GM19239 (cell line): ENCODE measurements around the gene OVOL1.
A peak's percentile ranks its signal among the peaks of the same experiment; 100 is the strongest.

Source experiments
- DNase-seq: peaks from one replicate; pipeline ENCODE4 v3.0.0; 2011; ENCODE audit warnings: low spot score; ENCODE audit not compliant: insufficient read length
- FAIRE-seq: peaks from 2 replicates; lab custom pipeline; 2011; peaks lifted over from hg19 to GRCh38; lab: Jason Lieb, UNC

The OVOL1 gene

DNA sequence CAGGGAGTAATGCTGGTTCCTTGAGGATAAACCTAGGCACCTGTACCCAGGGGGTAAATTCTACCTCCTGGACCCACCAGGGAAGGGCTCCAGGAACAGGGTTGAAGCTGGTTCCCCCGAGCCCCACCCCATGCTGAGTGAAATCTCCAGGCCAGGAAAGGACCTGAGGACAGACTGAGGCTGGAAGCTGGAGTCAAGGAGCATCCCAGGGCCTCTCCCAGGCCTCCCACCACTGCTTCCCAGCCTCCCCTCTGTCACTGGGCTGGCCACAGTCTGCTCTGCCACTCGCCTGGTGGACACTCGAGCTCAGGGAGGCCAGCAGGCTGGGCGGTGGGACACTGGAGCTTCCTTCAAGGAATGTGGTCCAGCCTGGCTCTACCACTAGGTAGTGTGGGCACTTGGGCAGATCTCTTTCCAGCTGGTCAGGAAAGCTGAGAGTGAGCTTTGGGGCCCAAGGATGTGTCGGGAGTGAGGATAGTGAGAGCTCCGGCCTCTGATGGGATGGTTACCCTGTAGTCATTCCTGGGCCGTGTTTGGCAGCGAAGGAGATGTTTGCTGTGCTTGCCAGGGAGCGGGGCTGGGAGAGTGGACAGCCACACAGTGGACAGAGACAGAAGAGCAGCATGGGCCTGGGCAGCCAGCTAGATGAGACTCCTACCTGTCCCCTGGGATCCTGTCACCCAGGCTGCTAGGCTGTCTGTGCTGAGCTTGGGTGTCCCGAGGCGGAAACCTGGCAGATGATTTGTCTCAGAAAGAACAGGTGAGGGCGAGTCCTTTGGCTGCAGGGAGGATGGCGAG, 3.4 kb downstream of the OVOL1 start:
- FAIRE-seq, result no peak
- no peak for DNase-seq

DNA sequence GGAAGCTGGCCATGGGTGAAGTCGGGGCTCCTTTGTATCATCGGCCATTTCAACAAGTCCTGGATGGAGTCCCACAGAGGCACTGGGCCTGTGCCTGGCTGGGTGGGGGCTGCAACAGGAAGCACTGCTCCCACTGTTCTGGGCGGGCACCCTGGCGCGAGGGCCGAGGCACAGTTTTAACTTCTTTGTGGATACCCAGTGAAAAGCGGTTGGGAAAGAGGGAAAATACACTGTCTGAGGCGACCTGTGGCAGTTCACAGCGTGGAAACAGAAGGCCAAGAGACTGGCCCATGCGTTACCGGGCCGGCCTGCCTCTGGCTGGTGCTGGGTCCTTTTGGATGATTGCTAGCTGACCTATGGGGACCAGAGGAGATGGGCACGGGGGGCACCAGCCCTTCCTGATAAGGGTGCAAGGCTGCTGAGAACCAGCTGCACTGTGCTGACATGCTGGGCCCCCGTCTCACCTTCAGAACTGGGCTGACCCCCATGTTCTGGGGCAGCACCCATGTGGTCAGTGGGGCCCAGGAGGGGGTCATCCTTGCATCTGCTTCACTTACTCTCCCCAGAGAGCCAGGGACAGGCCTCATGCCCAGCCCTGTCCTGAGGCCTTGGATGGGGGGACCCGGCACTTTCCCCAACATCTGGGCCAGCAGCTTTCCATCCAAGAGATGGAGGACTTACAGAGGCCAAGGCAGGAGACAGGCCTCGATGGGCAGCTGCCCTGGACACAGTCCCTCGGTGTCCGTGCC, 4.2 kb downstream of the OVOL1 start:
- no peak for DNase-seq
- FAIRE-seq, result no peak

DNA sequence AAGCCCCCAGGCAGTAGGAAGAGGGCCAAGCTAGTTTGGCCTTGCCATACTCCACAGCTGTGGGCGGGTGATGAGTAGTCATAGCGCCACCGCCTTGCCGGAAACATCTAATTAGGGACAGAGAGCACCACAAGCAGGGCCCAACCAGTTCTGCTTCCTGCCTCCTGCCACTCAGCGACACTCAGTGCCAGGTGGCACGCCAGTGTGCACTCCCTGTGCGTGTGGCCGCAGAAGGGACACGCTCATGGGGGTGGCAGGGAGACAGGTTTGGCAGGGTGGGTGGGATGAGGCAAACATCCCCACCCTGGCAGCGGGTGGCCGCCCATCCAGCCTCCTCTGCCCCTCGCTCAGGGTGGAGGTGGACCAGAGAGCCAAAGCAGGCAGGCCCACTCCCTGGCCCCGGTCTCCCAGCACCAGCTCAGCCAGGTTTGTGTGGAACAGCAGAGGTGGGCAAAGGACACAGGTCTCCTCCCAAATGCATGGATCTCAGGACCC, 4.9 kb downstream of the OVOL1 start:
- FAIRE-seq, result peak; percentile 93

DNA sequence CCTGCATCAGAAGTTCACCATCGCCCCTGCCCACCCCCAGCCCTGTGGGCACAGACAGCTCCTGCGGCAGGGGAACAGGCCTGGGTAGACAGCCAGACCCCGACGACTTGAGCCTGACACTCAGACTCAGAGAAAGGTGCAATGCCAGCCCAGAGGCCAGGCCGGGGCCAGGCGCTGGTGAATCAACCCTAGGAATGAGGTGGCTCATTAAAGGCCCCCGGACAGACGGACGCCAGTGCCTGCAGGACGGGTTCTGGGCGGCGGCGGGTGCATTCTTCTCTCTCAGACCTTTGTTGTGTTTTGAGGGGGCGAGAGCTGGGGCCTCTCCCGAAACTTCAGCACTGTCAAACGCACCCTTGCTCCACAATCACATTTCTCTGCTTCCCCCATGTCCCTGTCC, 5.6 kb downstream of the OVOL1 start:
- DNase-seq (no peak), FAIRE-seq (no peak)

More for the DNA sequence above, 4.9 kb downstream of the OVOL1 start:
- DNase-seq, result peak; percentile 96

DNA sequence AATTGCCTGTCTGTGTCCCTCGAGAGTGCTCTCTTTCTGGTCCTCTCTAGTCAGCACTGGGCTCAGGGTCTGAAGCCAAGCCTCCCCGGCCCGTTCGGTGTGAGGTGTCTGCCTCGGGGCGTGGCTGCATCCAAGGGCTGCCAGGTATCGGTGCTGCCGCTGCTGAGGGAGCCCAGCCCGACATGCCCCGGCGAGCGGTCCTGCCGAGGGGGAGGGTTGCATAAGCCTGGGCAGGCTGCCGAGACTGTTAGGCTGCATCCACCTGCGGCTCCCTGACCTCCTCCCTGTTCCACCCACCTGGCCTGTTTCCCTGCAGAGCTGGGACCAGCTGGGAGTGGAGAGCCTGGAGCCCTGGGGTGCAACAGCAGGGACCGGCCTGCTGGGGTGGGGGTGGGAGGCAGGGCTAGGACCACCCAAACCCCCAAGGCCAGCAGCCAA, 6.3 kb downstream of the OVOL1 start:
- no peak for DNase-seq

DNA sequence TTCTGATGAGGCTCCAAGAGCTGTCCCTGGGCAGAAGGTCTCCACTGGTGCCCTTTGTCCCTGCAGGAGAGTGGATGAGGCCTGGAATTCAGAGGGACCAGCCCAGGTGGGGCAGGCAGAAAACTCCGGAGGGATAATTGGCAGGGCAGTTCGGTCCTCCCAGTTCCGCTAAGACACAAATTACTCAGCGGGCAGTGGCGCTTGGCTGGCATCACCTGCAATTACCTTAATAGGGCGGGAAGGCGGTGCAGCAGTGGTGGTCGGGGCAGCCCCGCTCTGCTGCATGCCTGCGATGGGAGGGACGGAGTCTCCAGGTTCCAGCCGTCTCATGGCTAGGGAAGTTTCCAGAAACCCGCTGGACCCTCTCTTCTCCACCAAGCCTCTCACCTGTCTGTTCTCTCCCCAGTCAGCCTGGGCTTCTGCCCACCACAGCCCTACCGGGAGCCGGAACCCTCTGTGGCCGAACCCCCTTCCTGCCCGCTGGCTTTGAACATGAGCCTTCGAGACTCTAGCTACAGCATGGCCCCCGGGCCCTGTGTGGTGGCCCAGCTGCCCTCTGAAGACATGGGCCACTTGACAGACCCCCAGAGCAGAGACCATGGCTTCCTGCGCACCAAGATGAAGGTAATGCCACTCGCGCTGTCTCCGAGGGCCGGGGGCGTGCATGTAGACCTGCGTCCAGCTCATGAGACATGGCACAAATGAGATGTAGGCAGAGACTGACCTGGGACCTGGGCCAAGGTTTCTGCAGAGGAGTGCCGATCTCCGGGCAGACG, 7.0 kb downstream of the OVOL1 start:
- no peak for FAIRE-seq
- no peak for DNase-seq

More for the DNA sequence above, 6.3 kb downstream of the OVOL1 start:
- FAIRE-seq, result no peak

DNA sequence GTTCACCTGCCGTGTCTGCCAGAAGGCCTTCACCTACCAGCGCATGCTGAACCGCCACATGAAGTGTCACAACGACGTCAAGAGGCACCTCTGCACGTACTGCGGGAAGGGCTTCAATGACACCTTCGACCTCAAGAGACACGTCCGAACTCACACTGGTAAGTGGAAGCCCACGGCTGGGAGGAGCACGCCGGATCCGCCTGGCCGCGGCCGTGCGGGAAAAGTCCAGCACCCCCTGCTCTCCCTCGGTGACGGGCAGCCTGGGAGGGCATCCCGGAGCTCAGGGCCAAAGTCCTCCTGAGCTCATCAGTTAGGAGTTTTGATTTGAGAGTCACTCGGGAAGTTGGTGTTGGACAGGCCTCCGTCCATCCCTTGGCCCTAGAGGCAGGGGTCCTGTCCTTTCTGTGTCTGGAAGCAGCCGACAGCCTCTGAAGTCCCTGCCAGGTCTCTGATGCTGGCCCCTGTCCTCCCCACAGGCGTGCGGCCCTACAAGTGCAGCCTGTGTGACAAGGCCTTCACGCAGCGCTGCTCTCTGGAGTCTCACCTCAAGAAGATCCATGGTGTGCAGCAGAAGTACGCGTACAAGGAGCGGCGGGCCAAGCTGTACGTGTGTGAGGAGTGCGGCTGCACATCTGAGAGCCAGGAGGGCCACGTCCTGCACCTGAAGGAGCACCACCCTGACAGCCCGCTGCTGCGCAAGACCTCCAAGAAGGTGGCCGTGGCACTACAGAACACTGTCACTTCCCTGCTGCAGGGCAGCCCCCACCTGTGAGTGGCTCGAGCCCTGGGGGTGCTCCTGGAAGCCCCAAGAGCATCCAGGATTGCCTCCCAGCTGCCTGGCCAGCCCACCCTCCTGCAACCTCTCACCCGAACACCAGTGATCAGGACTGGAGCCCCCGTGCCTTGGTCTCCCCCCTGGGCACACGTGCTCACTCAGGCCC, 8.0 kb downstream of the OVOL1 start:
- DNase-seq (no peak), FAIRE-seq (no peak)

DNA sequence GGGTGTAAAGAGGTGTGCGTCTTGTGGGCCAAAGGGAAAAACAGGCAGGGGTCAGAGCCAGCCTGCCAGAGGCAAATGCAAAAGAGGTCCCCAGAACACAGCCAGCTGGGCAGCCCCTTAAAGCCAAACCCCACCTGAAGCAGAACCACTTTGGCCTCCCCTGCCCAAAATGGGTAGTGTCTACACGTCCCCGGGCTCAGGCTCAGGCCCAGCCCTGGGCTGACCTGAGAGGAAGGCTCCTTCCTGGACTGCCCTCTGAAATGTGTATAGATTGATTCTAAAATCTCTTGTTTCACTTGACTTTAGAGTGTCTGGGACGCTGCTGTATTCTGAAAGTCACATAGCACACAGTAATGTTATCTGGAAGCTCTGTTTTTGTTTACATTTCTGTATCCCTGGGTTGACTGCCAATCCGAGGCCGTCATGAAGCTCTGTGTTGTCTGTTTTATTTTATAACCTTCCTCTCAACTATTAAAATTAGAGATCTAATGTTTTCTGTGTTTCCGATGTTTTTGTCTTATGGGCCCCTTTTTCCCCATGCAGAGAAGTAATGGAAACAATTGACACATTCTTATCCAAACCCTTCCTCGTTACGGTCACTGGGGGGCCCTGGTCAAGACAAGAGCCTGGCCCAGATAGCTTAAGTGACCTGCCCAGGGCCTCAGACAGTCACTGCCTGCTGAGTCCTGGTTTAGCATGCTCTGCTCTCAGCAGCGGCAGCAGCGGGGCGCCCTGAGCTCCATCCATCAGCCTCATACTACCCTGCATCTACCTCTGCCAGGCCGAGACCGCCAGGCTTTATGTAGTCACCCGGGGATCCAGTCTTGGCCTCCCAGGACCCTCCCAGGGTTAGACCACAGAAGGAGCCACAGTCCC, 10.1 kb downstream of the OVOL1 start:
- no peak for FAIRE-seq
- no peak for DNase-seq

DNA sequence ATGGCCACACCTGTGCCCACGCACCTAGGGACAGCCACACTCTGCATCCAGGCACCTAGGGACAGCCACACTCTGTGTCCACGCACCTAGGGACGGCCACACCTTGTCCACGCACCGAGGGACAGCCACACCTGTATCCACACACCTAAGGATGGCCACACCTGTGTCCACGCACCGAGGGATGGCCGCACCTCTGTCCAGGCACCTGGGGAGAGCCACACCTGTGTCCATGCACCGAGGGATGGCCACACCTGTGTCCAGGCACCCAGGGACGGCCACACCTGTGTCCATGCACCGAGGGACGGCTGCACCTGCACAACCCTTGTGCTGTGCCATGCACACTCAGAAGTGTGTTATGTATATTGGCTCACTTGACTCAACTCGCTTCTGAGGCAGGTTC, 10.8 kb downstream of the OVOL1 start:
- FAIRE-seq, result no peak

DNA sequence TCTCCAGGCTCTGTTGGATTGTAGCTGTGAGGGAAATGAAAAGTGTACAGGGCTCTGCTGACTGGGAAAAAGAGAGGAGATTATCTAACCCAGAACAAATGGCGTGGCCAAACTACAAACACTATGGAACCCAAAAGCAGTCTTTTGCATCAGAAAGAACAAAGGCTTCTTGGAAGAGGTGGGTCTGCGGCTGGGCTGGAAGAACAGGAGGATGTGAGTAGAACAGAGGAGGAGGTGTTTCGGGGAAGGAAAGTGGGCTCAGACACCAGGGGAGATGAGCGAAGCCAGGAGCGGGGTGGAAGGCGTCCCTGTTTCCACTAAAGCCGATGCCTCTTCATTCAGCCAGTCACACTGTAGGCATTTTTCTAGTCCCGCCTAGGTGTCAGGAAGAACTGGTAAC, 12.0 kb downstream of the OVOL1 start:
- DNase-seq, result no peak
- no peak for FAIRE-seq

More for the DNA sequence above, 10.8 kb downstream of the OVOL1 start:
- DNase-seq, result no peak

DNA sequence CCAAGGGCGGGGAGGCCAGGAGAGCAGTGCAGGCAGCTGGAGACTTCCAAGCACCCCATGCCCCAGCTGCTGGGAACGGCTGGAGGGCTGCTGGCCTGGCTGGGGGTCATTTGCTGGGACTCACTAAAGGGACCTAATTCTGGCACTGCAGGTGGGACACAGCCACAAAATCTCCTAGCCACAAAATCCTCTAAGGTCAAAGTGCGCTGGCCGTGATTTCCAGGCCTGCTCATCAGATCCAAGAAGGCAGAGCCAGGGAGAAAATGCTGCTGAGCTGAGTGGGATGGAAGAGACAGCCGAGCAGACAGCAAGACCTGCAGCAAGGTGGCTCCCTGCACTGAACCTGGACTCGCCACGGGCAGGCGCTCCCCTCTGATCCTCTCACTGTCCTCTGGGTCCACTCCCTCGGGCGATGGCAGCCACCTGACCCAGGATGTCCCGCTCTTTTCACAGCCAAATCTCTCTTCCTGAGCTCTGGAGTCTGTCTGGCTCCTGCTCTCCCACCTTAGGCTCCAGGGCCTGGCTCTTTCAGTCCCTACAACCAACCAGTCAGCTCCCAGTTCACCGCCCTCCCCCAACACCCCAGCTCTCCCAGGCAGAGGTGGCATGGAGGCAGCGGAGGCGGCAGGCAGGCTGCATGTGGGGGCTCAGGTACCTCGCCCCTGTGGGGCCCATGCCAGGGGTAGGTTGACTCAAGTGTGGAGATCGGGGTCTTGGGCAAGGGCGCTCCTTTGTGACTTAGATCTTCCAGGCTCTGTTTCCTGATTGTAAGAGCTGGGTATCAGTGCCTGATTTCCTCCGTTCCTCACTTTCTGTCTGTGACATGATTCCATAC, 14.5 kb downstream of the OVOL1 start:
- DNase-seq (no peak), FAIRE-seq (no peak)

DNA sequence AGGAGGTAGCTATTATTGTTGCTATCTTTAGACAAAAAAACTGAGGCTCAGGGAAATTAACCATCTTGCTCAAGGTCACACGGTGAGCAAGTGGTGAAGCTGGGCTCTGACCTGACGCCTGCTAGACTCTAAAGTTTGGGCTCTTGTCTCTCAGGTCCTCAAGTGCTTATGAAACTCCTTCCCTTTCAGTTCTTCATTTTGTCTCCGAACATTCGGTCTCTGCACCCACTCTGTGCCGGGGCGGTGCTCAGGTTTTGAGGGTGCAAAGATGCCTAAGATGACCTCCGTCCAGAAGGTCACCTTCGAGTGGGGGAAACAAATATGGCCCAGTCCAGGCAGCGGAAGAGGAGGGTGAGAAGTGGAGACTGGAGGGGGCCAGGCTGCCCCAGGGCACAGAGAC, 16.0 kb downstream of the OVOL1 start:
- DNase-seq, result peak; percentile 62
- FAIRE-seq, result peak; percentile 79

DNA sequence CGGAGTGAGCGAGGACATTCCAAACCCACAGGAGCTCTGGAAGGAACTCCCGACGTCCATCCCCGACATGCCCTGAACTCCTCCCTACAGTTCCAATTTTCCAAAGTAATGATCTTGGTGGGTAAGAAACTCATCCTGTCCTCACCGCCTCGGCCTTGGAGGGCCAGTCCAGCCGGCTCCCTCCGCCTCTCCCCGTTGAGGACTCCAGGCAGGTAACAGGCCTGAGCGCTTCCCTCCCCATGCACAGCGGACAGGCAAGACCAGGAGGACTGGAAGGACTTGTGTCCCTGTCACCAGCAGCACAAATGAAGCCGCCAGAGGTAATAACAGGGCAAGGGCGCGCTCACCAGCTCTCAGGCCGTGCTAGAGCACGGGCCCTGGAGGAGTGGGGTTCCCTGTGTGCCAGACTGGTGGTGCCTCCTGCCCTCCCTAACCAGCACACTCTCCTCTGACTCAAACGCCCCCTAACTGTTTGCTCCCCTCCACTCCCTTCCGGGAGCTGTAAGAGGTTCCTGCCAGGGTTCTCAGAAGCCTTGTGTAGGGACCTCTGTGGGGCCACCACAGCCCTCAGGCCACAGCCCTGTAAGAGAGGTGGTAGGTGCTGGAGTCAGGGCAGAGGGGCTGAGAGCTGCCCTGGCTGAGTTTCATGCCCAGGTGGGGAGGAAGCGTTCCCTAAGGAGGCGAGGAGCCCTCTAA, 17.1 kb downstream of the OVOL1 start:
- no peak for DNase-seq
- FAIRE-seq, result no peak

DNA sequence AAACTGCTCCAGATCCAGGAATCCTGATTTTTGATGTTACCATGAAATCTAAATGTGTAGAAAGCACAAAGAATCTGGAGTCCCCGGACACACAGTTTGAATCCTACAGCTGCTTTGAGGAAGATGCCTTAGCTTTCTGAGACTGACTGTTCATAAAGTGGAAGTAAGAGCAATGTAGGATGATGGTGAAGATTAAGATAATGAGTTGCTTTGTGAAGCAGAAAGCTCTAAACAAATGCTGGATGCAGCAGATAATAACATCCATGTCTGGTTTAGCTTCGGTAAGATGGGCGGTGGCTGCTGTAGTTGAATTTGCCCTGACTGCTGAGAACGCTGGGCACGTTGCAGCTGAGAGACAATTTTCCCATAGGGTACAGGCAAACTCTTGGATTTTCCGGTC, 20.1 kb downstream of the OVOL1 start:
- FAIRE-seq, result no peak

DNA sequence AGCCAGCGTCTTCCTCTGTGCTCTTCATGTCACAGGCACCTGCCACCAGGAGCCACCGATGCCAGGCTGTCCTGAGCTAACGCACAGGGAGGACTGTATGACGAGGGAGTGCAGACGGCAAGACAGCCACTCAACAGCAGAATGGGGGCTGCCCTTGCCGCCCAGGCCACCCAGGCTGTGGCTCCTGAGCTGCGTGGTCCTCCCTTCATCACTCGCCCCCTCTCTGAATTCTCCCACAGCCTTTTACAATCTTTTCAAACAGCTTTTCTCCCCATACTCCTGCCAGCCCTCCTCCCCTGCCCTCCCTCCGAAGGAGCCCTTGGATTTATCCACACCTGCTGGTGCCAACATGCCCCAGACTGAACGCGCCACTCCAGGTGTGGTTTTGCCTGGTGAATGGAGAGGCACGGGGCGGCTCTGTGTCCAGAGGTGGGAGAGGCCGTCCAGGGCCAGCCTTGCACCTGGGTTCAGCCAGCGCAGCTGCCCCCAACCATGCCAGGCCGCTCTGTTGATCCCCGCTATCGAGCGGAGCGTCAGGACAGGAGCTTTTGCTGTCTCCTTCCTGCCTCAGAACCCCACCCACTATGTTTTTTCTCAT, 22.0 kb downstream of the OVOL1 start:
- no peak for FAIRE-seq

More for the DNA sequence above, 20.1 kb downstream of the OVOL1 start:
- no peak for DNase-seq

DNA sequence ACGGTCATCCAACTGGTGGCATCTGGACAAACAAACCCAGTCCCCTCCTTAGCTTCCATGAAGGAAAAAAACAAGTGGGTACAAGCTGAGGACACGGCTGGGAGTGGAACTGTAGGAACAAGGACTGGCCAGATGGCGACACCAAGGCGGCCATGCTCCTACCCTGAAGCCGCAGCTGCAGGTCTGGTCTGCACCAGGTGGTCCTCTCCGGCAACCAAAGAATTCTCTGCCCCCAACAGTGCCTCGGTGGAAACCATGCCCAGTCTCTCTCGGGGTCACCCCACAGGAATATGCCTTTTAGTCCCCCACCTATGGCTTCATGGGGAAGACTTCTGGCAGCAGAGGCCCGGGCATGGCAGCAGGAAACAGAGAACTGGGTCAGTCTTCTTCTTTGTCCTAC, 22.6 kb downstream of the OVOL1 start:
- DNase-seq (no peak), FAIRE-seq (no peak)

More for the DNA sequence above, 22.0 kb downstream of the OVOL1 start:
- DNase-seq, result no peak
